Measurements from ENCODE around the gene TCHH.
"Not testable (repeated sequence)": the region's sequence is repeated elsewhere in the genome, so short reads cannot be mapped to it uniquely, and the experiment has no call there.

GRCh38 chr1:152080494-152080893 is 34.8 kb downstream of the TCHH start:
- not testable (repeated sequence) for TF ChIP-seq CTCF, POLR2A (IDR thresholded peaks at IDR 0.05)

All from breast epithelium (tissue), 3 donors.